ENCODE measurements around the gene NTN4.
"Not testable (repeated sequence)": the region's sequence is repeated elsewhere in the genome, so short reads cannot be mapped to it uniquely, and the experiment has no call there.

Gene NTN4

GRCh38 chr12:95746062-95746461 is 44.5 kb downstream of the NTN4 start:
- DNase-seq, result not testable (repeated sequence)

- DNase-seq, result no peak
Measured at GRCh38 chr12:95742586-95742985, 48.0 kb downstream of the NTN4 start.

GRCh38 chr12:95741635-95742034 is 48.9 kb downstream of the NTN4 start:
- no peak for DNase-seq

GRCh38 chr12:95740751-95741150 is 49.8 kb downstream of the NTN4 start:
- DNase-seq, result no peak

GRCh38 chr12:95739561-95740313 is 50.8 kb downstream of the NTN4 start:
- no peak for DNase-seq

GRCh38 chr12:95738024-95738611 is 52.4 kb downstream of the NTN4 start:
- no peak for DNase-seq

- no peak for DNase-seq
Measured at GRCh38 chr12:95736631-95737030, 53.9 kb downstream of the NTN4 start.

GRCh38 chr12:95735728-95736127 is 54.8 kb downstream of the NTN4 start:
- DNase-seq, result not testable (repeated sequence)

- DNase-seq, result no peak
Measured at GRCh38 chr12:95733141-95733825, 57.3 kb downstream of the NTN4 start.

- DNase-seq, result no peak
Measured at GRCh38 chr12:95731519-95731958, 59.0 kb downstream of the NTN4 start.

- no peak for DNase-seq
Measured at GRCh38 chr12:95730457-95730856, 60.1 kb downstream of the NTN4 start.

GRCh38 chr12:95726903-95727302 is 63.7 kb downstream of the NTN4 start:
- DNase-seq, result no peak

- no peak for DNase-seq
Measured at GRCh38 chr12:95724767-95725166, 65.8 kb downstream of the NTN4 start.

GRCh38 chr12:95723693-95724384 is 66.7 kb downstream of the NTN4 start:
- no peak for DNase-seq

- no peak for DNase-seq
Measured at GRCh38 chr12:95721320-95721719, 69.2 kb downstream of the NTN4 start.

GRCh38 chr12:95720146-95720545 is 70.4 kb downstream of the NTN4 start:
- no peak for DNase-seq

GRCh38 chr12:95718772-95719171 is 71.8 kb downstream of the NTN4 start:
- DNase-seq, result no peak

- no peak for DNase-seq
Measured at GRCh38 chr12:95718006-95718431, 72.5 kb downstream of the NTN4 start.

- DNase-seq, result no peak
Measured at GRCh38 chr12:95717316-95717928, 73.1 kb downstream of the NTN4 start.

GRCh38 chr12:95715177-95715576 is 75.4 kb downstream of the NTN4 start:
- no peak for DNase-seq

GRCh38 chr12:95712269-95712668 is 78.3 kb downstream of the NTN4 start:
- DNase-seq, result no peak

GRCh38 chr12:95710386-95710785 is 80.2 kb downstream of the NTN4 start:
- DNase-seq, result no peak

GRCh38 chr12:95709152-95709551 is 81.4 kb downstream of the NTN4 start:
- no peak for DNase-seq

Data from activated CD4-positive, alpha-beta T cell treated with anti-CD3 and anti-CD28 coated beads, Interleukin-10, Interleukin-2, amounts not matched to agents 100 ng/mL and 50 ng/mL, durations not matched to agents 16 hours and 8 hours (primary cell).